Liver (tissue), 9 donors: ENCODE data around the gene GRIP2. TPM values are rescaled to one million over a fixed set of nuclear protein-coding genes. Genes with fewer than 3 reads are reported as not detected.
A peak's percentile ranks its signal among the peaks of the same experiment; 100 is the strongest.

Experiments used
- DNase-seq: peaks from one replicate; pipeline ENCODE4 v3.0.0-alpha.2; 2017; ENCODE audit warnings: low spot score
- H3K27ac ChIP-seq, 2 donors: one replicate each; pipeline ENCODE4 v1.7.0; 2013; ENCODE audit warnings: inconsistent platforms in 2 of 2, low read length in 2 of 2, control low read depth in 1 of 2, low read depth in 1 of 2, mild to moderate bottlenecking in 1 of 2
- H3K27me3 ChIP-seq, 4 donors: one replicate each; pipeline versions ENCODE4 v1.6.1 to v1.7.0; 2013; ENCODE audit warnings: low read length in 3 of 4, inconsistent platforms in 1 of 4, mild to moderate bottlenecking in 1 of 4, moderate library complexity in 1 of 4; ENCODE audit not compliant: control insufficient read depth in 4 of 4, insufficient read depth in 4 of 4
- H3K36me3 ChIP-seq, 4 donors: one replicate each; pipeline versions ENCODE4 v1.6.1 to v1.7.0; 2013; ENCODE audit warnings: low read length in 3 of 4, mild to moderate bottlenecking in 3 of 4, low read depth in 1 of 4, moderate library complexity in 1 of 4; ENCODE audit not compliant: control insufficient read depth in 4 of 4, insufficient read depth in 3 of 4
- H3K4me1 ChIP-seq, 4 donors: one replicate each; pipeline versions ENCODE4 v1.6.1 to v1.7.0; 2013; ENCODE audit warnings: low read length in 3 of 4, mild to moderate bottlenecking in 3 of 4, moderate library complexity in 1 of 4; ENCODE audit not compliant: control insufficient read depth in 4 of 4, insufficient read depth in 4 of 4
- H3K4me3 ChIP-seq, 3 donors: one replicate each; pipeline versions ENCODE4 v1.6.1 to v1.7.0; 2013; ENCODE audit warnings: low read length in 3 of 3, control low read depth in 1 of 3, low read depth in 1 of 3, mild to moderate bottlenecking in 1 of 3
- H3K9ac ChIP-seq, 2 donors: one replicate each; pipeline ENCODE4 v1.7.0; 2013; ENCODE audit warnings: low read length in 2 of 2, mild to moderate bottlenecking in 2 of 2, moderate library complexity in 2 of 2, control low read depth in 1 of 2, low read depth in 1 of 2
- H3K9me3 ChIP-seq, 4 donors: one replicate each; pipeline versions ENCODE4 v1.6.1 to v1.7.0; 2013; ENCODE audit warnings: low read length in 3 of 4; ENCODE audit not compliant: control insufficient read depth in 4 of 4
- CTCF ChIP-seq: fragments of 150-350 bp; IDR thresholded peaks from 2 replicates; pipeline ENCODE4 v1.5.1; 2017; ENCODE audit warnings: improper control_type of control experiment, low read depth, low read length; ENCODE audit not compliant: missing input control
- EGR1 ChIP-seq, 2 donors: IDR thresholded peaks; 2 replicates each; pipeline ENCODE4 v1.6.1; 2016 to 2018; ENCODE audit warnings: antibody characterized with exemption in 2 of 2, low read depth in 2 of 2
- FOXA1 ChIP-seq: IDR thresholded peaks from 2 replicates; pipeline ENCODE4 v1.6.1; 2016; ENCODE audit warnings: antibody characterized with exemption
- FOXA2 ChIP-seq: IDR thresholded peaks from 2 replicates; pipeline ENCODE4 v1.6.1; 2016; ENCODE audit warnings: antibody characterized with exemption
- GABPA ChIP-seq, 2 donors: IDR thresholded peaks in 1 of 2; conservative IDR thresholded peaks in 1 of 2; 2 replicates each; pipeline ENCODE4 v1.6.1; 2016; ENCODE audit warnings: antibody characterized with exemption in 2 of 2, mild to moderate bottlenecking in 1 of 2, moderate library complexity in 1 of 2
- HNF4A ChIP-seq, 2 donors: conservative IDR thresholded peaks; 2 replicates each; pipeline ENCODE4 v1.6.1; 2016; ENCODE audit warnings: antibody characterized with exemption in 2 of 2, mild to moderate bottlenecking in 2 of 2
- HNF4G ChIP-seq: IDR thresholded peaks from 2 replicates; pipeline ENCODE4 v1.6.1; 2016; ENCODE audit warnings: antibody characterized with exemption
- JUND ChIP-seq, 2 donors: IDR thresholded peaks; 2 replicates each; pipeline ENCODE4 v1.6.1; 2016; ENCODE audit warnings: antibody characterized with exemption in 2 of 2
- NR2F2 ChIP-seq: IDR thresholded peaks from 2 replicates; pipeline ENCODE4 v1.6.1; 2016; ENCODE audit warnings: antibody characterized with exemption
- RAD21 ChIP-seq, 2 donors: IDR thresholded peaks; 2 replicates each; pipeline ENCODE4 v1.6.1; 2016; ENCODE audit warnings: antibody characterized with exemption in 2 of 2, mild to moderate bottlenecking in 2 of 2
- REST ChIP-seq: IDR thresholded peaks from 2 replicates; pipeline ENCODE4 v1.6.1; 2016; ENCODE audit warnings: antibody characterized with exemption, mild to moderate bottlenecking
- SP1 ChIP-seq: IDR thresholded peaks from 2 replicates; pipeline ENCODE4 v1.6.1; 2018; ENCODE audit warnings: antibody characterized with exemption, mild to moderate bottlenecking
- TAF1 ChIP-seq: conservative IDR thresholded peaks from 2 replicates; pipeline ENCODE4 v1.6.1; 2016; ENCODE audit warnings: antibody characterized with exemption, mild to moderate bottlenecking
- YY1 ChIP-seq: IDR thresholded peaks from 2 replicates; pipeline ENCODE4 v1.6.1; 2016; ENCODE audit warnings: antibody characterized with exemption, mild to moderate bottlenecking
- ZBTB33 ChIP-seq: IDR thresholded peaks from 2 replicates; pipeline ENCODE4 v1.6.1; 2016; ENCODE audit warnings: antibody characterized with exemption
- WGBS: extraction: QIAGEN DNeasy Blood & Tissue Kit; methylation state at CpG from one replicate; pipeline ENCODE4 v1.1.7; 2013; 5-methylcytosine and 5-hydroxymethylcytosine counted together
- polyA plus RNA-seq, 2 donors: library from polyadenylated mRNA; stranded (reverse) in 1 of 2; unstranded in 1 of 2; fragments of 200-250 nt in 1 of 2; fragments of >200 nt in 1 of 2; fragmentation: Nextera tagmentation in 1 of 2; extraction: Ambion mirVana in 1 of 2; gene quantifications; one replicate each; pipeline versions ENCODE4 v1.2.1 to v1.2.3, GENCODE V29; 2013 to 2015
- total RNA-seq, 2 donors: library from RNA; depleted of rRNA; stranded (reverse); fragments of >200 nt; gene quantifications; one replicate each; pipeline ENCODE4 v1.2.3, GENCODE V29; 2014
- donor health status: healthy.
- donor health status: healthy.
- donor health status: healthy.
- donor health status: healthy.
- donor health status: healthy.

GRIP2 gene
- total and polyA plus RNA-seq, 4 donors, result 0.05 to 0.33 (median 0.09) TPM; not detected in 1

GRCh38 chr3:14474363-14475081 lies 65.6 kb downstream of the GRIP2 start:
- Histone ChIP-seq H3K27me3 (no peaks in the 10 kb centered on the region), H3K36me3 (no peaks in the 10 kb centered on the region), H3K4me3 (no peak overlapping the region), H3K27ac (no peak overlapping the region), H3K9ac (no peak overlapping the region), H3K9me3 (no peaks in the 10 kb centered on the region), H3K4me1 (no peaks in the 10 kb centered on the region)
- TF ChIP-seq FOXA1 (no peak), TAF1 (no peak), REST (no peak), RAD21 (IDR thresholded peaks at IDR 0.05) (no peak), HNF4G (no peak), GABPA (IDR thresholded peaks at IDR 0.05 in 1 of 2, conservative IDR thresholded peaks at IDR 0.05 in 1 of 2) (no peak), SP1 (no peak), YY1 (no peak)
- no peak for DNase-seq
- 96% methylated on average over 13 of the region's 13 CpGs for WGBS

GRCh38 chr3:14473411-14473891 lies 66.7 kb downstream of the GRIP2 start:
- Histone ChIP-seq H3K27ac (no peak overlapping the region), H3K27me3 (no peaks in the 10 kb centered on the region), H3K36me3 (no peaks in the 10 kb centered on the region), H3K9me3 (no peaks in the 10 kb centered on the region), H3K9ac (no peak overlapping the region), H3K4me3 (no peak overlapping the region), H3K4me1 (no peaks in the 10 kb centered on the region)
- DNase-seq, result no peak
- TF ChIP-seq ZBTB33 (no peak), NR2F2 (peak; percentile 2)
- 89% methylated on average over 7 of the region's 7 CpGs for WGBS

- no peak overlapping the region for H3K4me3 ChIP-seq
- H3K4me1 ChIP-seq, result no peaks in the 10 kb centered on the region
- H3K27me3 ChIP-seq, result no peaks in the 10 kb centered on the region
- no peak overlapping the region for H3K27ac ChIP-seq
- H3K36me3 ChIP-seq, result no peaks in the 10 kb centered on the region
- 94% methylated on average over 22 of the region's 22 CpGs for WGBS
- no peak overlapping the region for H3K9ac ChIP-seq
- no peak for DNase-seq
- H3K9me3 ChIP-seq, result no peaks in the 10 kb centered on the region
- TF ChIP-seq CTCF (no peak), JUND (IDR thresholded peaks at IDR 0.05) (no peak), RAD21 (IDR thresholded peaks at IDR 0.05) (no peak), REST (no peak), HNF4A (conservative IDR thresholded peaks at IDR 0.05) (no peak), EGR1 (IDR thresholded peaks at IDR 0.05; ENCODE audit: low read depth in 2 of 2) (no peak), GABPA (IDR thresholded peaks at IDR 0.05 in 1 of 2, conservative IDR thresholded peaks at IDR 0.05 in 1 of 2) (no peak), FOXA1 (no peak), FOXA2 (no peak)
These were observed 67.4 kb downstream of the GRIP2 start for GRCh38 chr3:14472471-14473351.
